MM.1S (cell line): ENCODE results near the gene HOXB7.

ENCODE experiments used
- DNase-seq: peaks from one replicate; pipeline ENCODE4 v3.0.0-alpha.2; 2015
- H2AFZ ChIP-seq: fragments of 300-600 bp; sonication (generic); 2 replicates; pipeline ENCODE4 v1.6.0; 2016; ENCODE audit warnings: antibody characterized with exemption, low read length
- H3F3A ChIP-seq: fragments of 300-600 bp; sonication (generic); 2 replicates; pipeline ENCODE4 v1.6.1; 2016; ENCODE audit warnings: mild to moderate bottlenecking, antibody characterized with exemption, low read length, moderate library complexity, mixed read lengths; ENCODE audit not compliant: insufficient read depth
- H3K27ac ChIP-seq: fragments of 300-600 bp; sonication (generic); 2 replicates; pipeline ENCODE4 v1.5.1; 2016; ENCODE audit warnings: mild to moderate bottlenecking, low read length
- H3K27me3 ChIP-seq: fragments of 300-600 bp; sonication (generic); replicated peaks from 2 replicates; pipeline ENCODE4 v1.6.0; 2016; ENCODE audit warnings: low read length; ENCODE audit not compliant: insufficient read depth
- H3K36me3 ChIP-seq: fragments of 300-600 bp; sonication (generic); replicated peaks from 2 replicates; pipeline ENCODE4 v1.6.1; 2016; ENCODE audit warnings: mild to moderate bottlenecking, low read length, mixed read lengths; ENCODE audit not compliant: insufficient read depth
- H3K4me1 ChIP-seq: fragments of 300-600 bp; sonication (generic); 2 replicates; pipeline ENCODE4 v1.6.1; 2016; ENCODE audit warnings: low read length, mixed read lengths
- H3K4me2 ChIP-seq: fragments of 300-600 bp; sonication (generic); 2 replicates; pipeline ENCODE4 v1.6.0; 2016; ENCODE audit warnings: low read depth, low read length
- H3K4me3 ChIP-seq: fragments of 300-600 bp; sonication (generic); 2 replicates; pipeline ENCODE4 v1.5.1; 2016; ENCODE audit warnings: low read length, mixed read lengths
- H3K79me2 ChIP-seq: fragments of 300-600 bp; sonication (generic); 2 replicates; pipeline ENCODE4 v1.6.1; 2016; ENCODE audit warnings: mixed run types, low read length, mixed read lengths
- H3K9ac ChIP-seq: fragments of 300-600 bp; sonication (generic); 2 replicates; pipeline ENCODE4 v1.6.1; 2016; ENCODE audit warnings: low read length, mixed read lengths
- H3K9me2 ChIP-seq: fragments of 300-600 bp; sonication (generic); replicated peaks from 2 replicates; pipeline ENCODE4 v1.6.1; 2016; ENCODE audit warnings: mild to moderate bottlenecking, low read length, mixed read lengths; ENCODE audit not compliant: insufficient read depth
- H3K9me3 ChIP-seq: fragments of 300-600 bp; sonication (generic); replicated peaks from 2 replicates; pipeline ENCODE4 v1.6.1; 2016; ENCODE audit warnings: mild to moderate bottlenecking, low read length, mixed read lengths; ENCODE audit not compliant: insufficient read depth
- H4K20me1 ChIP-seq: fragments of 300-600 bp; sonication (generic); 2 replicates; pipeline ENCODE4 v1.6.1; 2016; ENCODE audit warnings: mild to moderate bottlenecking, low read length, moderate library complexity, mixed read lengths; ENCODE audit not compliant: insufficient read depth
- EZH2 ChIP-seq: fragments of 300-600 bp; sonication (generic); optimal IDR thresholded peaks from 2 replicates; pipeline ENCODE3; 2017; ENCODE audit warnings: low read depth, mild to moderate bottlenecking, antibody characterized with exemption, low read length, mixed read lengths
- EZH2phosphoT487 ChIP-seq: fragments of 300-600 bp; sonication (generic); IDR thresholded peaks from 2 replicates; pipeline ENCODE4 v1.6.1; 2018; ENCODE audit warnings: antibody characterized with exemption, low read length
- TF ChIP-seq, protein P1 (sequence below): fragments of 300-600 bp; sonication (generic); IDR thresholded peaks from 2 replicates; pipeline ENCODE4 v1.5.1; 2016; ENCODE audit warnings: antibody characterized with exemption, low read length, mixed read lengths

HOXB7 gene

DNA sequence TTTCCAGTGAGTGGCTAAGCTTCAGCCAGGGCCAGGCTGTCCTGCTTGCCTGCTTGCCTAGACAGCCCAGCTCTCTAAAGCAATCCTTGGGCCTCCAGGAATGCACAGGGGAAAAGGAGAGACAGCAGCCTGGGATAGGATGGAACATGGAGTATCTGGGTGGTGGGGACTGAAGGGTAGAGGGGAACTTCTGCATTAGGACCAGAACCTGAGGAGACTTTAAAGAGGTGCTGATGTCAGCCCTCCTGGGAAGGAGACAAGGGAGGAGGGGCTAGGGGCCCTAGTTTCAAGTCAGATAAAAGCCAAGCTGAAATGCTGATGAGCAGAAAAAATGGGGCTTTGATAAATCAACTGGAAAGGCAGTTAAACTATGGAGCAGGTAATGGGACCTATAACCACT is 1.8 kb downstream of the HOXB7 start:
- no peak overlapping the region for H3K4me2 ChIP-seq
- peaks cover 8% of the 10 kb centered on the region; the same call in 1 of the 2 replicates for H3K4me1 ChIP-seq
- no peaks in the 10 kb centered on the region for H4K20me1 ChIP-seq
- no peak overlapping the region for H3K4me3 ChIP-seq
- H3K9me3 ChIP-seq, result no peaks in the 10 kb centered on the region
- TF ChIP-seq, protein P1, sequence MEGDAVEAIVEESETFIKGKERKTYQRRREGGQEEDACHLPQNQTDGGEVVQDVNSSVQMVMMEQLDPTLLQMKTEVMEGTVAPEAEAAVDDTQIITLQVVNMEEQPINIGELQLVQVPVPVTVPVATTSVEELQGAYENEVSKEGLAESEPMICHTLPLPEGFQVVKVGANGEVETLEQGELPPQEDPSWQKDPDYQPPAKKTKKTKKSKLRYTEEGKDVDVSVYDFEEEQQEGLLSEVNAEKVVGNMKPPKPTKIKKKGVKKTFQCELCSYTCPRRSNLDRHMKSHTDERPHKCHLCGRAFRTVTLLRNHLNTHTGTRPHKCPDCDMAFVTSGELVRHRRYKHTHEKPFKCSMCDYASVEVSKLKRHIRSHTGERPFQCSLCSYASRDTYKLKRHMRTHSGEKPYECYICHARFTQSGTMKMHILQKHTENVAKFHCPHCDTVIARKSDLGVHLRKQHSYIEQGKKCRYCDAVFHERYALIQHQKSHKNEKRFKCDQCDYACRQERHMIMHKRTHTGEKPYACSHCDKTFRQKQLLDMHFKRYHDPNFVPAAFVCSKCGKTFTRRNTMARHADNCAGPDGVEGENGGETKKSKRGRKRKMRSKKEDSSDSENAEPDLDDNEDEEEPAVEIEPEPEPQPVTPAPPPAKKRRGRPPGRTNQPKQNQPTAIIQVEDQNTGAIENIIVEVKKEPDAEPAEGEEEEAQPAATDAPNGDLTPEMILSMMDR, result no peak
- TF ChIP-seq EZH2phosphoT487 (no peak), EZH2 (no peak)
- H2AFZ ChIP-seq, result no peak overlapping the region
- no peak overlapping the region for H3K27ac ChIP-seq
- no peaks in the 10 kb centered on the region for H3K36me3 ChIP-seq
- H3K9me2 ChIP-seq, result no peaks in the 10 kb centered on the region
- peaks cover 4% of the 10 kb centered on the region for H3F3A ChIP-seq
- peaks cover 22% of the 10 kb centered on the region for H3K27me3 ChIP-seq
- peak; percentile 30 for DNase-seq
- H3K9ac ChIP-seq, result no peak overlapping the region
- H3K79me2 ChIP-seq, result no peaks in the 10 kb centered on the region

DNA sequence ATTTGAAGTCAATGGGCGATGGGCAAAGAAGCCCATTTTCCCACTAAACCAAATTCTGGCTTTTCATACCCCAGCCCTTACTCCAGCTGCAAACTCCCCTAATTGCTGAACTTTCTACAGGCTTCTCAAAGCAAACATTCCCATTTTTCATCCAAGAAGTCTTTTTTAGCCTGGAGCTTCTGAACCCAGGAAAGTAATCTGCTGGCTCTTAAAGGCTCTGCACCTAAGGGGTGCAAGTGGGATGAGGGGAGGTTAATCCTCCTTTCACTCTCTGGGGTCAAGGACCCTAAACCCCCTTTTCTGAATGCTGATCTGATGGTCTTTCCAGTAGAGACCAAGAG is 2.4 kb downstream of the HOXB7 start:
- H3K9me3 ChIP-seq, result no peaks in the 10 kb centered on the region
- no peak overlapping the region for H3K27ac ChIP-seq
- H4K20me1 ChIP-seq, result no peaks in the 10 kb centered on the region
- no peaks in the 10 kb centered on the region for H3K79me2 ChIP-seq
- peaks cover 8% of the 10 kb centered on the region; the same call in 1 of the 2 replicates for H3K4me1 ChIP-seq
- no peak overlapping the region for H3K9ac ChIP-seq
- H3F3A ChIP-seq, result peaks cover 4% of the 10 kb centered on the region
- peaks cover 22% of the 10 kb centered on the region for H3K27me3 ChIP-seq
- no peak overlapping the region for H3K4me2 ChIP-seq
- no peaks in the 10 kb centered on the region for H3K36me3 ChIP-seq
- no peak overlapping the region for H3K4me3 ChIP-seq
- H2AFZ ChIP-seq, result no peak overlapping the region
- H3K9me2 ChIP-seq, result no peaks in the 10 kb centered on the region
- no peak for TF ChIP-seq EZH2
- TF ChIP-seq, protein P1, result no peak
- no peak for TF ChIP-seq EZH2phosphoT487
- DNase-seq, result no peak

DNA sequence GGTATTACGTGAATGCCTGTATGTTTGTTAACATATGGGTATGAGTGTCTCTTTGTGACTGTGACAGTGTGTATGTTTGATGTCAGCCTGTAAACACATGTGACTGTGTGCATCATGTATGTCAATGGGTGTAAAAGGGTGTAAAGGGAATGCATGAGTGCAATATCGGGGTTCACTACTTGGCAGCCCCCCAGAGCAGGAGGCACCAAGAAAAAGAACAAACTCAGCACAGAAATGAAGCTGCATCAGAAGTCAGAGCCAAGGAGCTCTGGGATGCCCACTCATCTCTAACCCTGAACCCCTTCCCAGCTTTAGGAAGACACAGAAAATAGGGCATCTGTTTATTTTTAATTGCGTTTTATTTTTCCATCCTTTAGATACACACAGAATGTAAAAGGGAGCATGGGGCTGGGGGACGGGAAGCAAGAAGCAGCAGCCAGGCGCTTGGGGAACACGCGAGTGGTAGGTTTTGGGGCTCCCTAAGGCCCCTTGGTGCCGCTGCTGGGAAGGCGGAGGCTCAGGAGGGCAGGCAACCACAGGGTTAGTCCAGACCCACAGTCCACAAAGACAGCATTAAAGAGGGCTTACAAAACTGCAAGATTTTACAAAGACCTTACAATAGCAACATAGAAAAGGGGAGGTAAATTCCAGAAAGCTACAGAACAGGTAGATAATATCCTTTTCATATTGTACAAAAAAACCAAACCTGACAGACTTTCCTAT is 3.8 kb downstream of the HOXB7 start:
- no peak for DNase-seq
- Histone ChIP-seq H3K9ac (no peak overlapping the region), H3F3A (no peaks in the 10 kb centered on the region), H3K27ac (no peak overlapping the region), H3K4me3 (no peak overlapping the region), H3K9me3 (no peaks in the 10 kb centered on the region), H3K4me1 (peaks cover 8% of the 10 kb centered on the region; the same call in 1 of the 2 replicates), H3K9me2 (no peaks in the 10 kb centered on the region), H3K4me2 (no peak overlapping the region), H3K36me3 (no peaks in the 10 kb centered on the region), H3K27me3 (peaks cover 32% of the 10 kb centered on the region), H2AFZ (no peak overlapping the region), H3K79me2 (no peaks in the 10 kb centered on the region), H4K20me1 (no peaks in the 10 kb centered on the region)
- TF ChIP-seq, protein P1, result no peak
- TF ChIP-seq EZH2phosphoT487 (no peak), EZH2 (no peak)
